ENCODE results near the gene RHBDF2.

The RHBDF2 gene

DNA sequence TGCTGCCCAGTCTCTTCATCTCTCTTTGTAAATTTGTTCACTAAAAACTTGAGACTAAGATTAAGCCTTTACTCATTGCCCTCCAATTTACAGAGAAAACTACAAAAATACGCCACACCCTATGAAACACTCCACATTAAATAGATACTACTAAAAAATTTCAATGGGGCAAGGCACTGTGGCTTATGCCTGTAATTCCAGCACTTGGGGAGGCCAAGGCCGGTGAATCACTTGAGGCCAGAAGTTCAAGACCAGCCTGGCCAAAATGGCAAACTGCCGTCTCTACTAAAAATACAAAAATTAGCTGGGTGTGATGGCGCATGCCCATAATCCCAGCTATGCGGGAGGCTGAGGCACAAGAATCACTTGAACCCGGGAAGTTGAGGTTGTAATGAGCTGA is 52.1 kb downstream of the RHBDF2 start:
- Histone ChIP-seq H3K36me3 (no peaks in the 10 kb centered on the region), H3K27me3 (peaks cover 10% of the 10 kb centered on the region), H3K4me3 (ENCODE audit: low read depth in 1 of 2, low read length in 1 of 2) (no peak overlapping the region), H3K9me3 (no peaks in the 10 kb centered on the region), H3K4me1 (ENCODE audit: control insufficient read depth in 1 of 2, insufficient read depth in 1 of 2, low read depth in 1 of 2, low read length in 1 of 2) (peaks cover 17 to 26% of the 10 kb centered on the region in 2 experiments), H3K27ac (no peak overlapping the region)
- TF ChIP-seq, protein P1, sequence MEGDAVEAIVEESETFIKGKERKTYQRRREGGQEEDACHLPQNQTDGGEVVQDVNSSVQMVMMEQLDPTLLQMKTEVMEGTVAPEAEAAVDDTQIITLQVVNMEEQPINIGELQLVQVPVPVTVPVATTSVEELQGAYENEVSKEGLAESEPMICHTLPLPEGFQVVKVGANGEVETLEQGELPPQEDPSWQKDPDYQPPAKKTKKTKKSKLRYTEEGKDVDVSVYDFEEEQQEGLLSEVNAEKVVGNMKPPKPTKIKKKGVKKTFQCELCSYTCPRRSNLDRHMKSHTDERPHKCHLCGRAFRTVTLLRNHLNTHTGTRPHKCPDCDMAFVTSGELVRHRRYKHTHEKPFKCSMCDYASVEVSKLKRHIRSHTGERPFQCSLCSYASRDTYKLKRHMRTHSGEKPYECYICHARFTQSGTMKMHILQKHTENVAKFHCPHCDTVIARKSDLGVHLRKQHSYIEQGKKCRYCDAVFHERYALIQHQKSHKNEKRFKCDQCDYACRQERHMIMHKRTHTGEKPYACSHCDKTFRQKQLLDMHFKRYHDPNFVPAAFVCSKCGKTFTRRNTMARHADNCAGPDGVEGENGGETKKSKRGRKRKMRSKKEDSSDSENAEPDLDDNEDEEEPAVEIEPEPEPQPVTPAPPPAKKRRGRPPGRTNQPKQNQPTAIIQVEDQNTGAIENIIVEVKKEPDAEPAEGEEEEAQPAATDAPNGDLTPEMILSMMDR (IDR thresholded peaks at IDR 0.05), result no peak

DNA sequence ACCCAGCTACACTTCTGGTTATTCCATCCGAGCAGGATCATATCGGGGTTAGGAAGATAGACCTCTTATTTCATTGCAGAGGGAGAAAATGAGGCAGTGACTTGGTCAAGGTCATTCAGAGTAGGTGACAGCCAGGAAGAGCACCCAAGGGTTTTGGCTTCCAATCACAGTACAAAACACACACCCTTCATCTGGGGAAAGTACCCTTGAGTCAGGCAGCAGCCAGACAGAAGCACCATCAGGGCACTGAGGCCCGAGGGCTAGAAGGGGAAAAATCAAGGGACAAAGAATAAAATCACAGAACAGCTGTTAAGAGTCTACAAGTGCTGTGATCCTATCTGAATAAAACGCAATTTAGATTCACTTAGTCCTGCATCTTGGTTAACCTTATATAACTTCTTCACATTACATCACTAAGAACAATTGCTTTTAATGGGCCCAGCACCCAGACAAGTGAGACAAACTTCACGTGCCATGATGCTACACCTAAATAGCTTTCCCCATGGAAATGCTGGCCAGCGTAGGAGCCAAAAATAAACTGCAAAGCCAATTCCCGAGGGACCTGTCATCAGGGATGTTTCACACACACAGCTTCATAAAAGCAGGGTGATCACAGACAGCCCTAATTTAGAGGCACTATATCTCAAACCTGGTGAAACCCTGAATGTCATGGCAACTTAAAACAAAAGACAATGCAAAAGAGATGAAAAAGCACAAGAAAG is 53.1 kb downstream of the RHBDF2 start:
- Histone ChIP-seq H3K27me3 (peaks cover 10% of the 10 kb centered on the region), H3K27ac (no peak overlapping the region), H3K4me1 (ENCODE audit: control insufficient read depth in 1 of 2, insufficient read depth in 1 of 2, low read depth in 1 of 2, low read length in 1 of 2) (peaks cover 27 to 30% of the 10 kb centered on the region in 2 experiments), H3K36me3 (no peaks in the 10 kb centered on the region), H3K9me3 (no peaks in the 10 kb centered on the region), H3K4me3 (ENCODE audit: low read depth in 1 of 2, low read length in 1 of 2) (no peak overlapping the region)
- TF ChIP-seq, protein P1 (IDR thresholded peaks at IDR 0.05), result no peak

GRCh38 chr17:76446449-76447231 is 54.6 kb downstream of the RHBDF2 start:
- Histone ChIP-seq H3K27me3 (peaks cover 2% of the 10 kb centered on the region), H3K4me1 (ENCODE audit: control insufficient read depth in 1 of 2, insufficient read depth in 1 of 2, low read depth in 1 of 2, low read length in 1 of 2) (peaks cover 32 to 35% of the 10 kb centered on the region in 2 experiments), H3K4me3 (ENCODE audit: low read depth in 1 of 2, low read length in 1 of 2) (no peak overlapping the region), H3K9me3 (no peaks in the 10 kb centered on the region), H3K36me3 (no peaks in the 10 kb centered on the region), H3K27ac (no peak overlapping the region)
- TF ChIP-seq, protein P1 (IDR thresholded peaks at IDR 0.05), result no peak

- TF ChIP-seq, protein P1 (IDR thresholded peaks at IDR 0.05), result no peak
- H3K27me3 ChIP-seq, result no peaks in the 10 kb centered on the region
- H3K36me3 ChIP-seq, result no peaks in the 10 kb centered on the region
- H3K4me3 ChIP-seq (ENCODE audit: low read depth in 1 of 2, low read length in 1 of 2), result no peak overlapping the region
- no peaks in the 10 kb centered on the region for H3K9me3 ChIP-seq
- no peak overlapping the region for H3K27ac ChIP-seq
- peaks cover 36 to 42% of the 10 kb centered on the region in 2 experiments for H3K4me1 ChIP-seq (ENCODE audit: control insufficient read depth in 1 of 2, insufficient read depth in 1 of 2, low read depth in 1 of 2, low read length in 1 of 2)
Observed at GRCh38 chr17:76445697-76446448, 55.4 kb downstream of the RHBDF2 start.

- Histone ChIP-seq H3K4me3 (ENCODE audit: low read depth in 1 of 2, low read length in 1 of 2) (no peak overlapping the region), H3K27ac (no peak overlapping the region), H3K4me1 (ENCODE audit: control insufficient read depth in 1 of 2, insufficient read depth in 1 of 2, low read depth in 1 of 2, low read length in 1 of 2) (peaks cover 36 to 43% of the 10 kb centered on the region in 2 experiments), H3K36me3 (no peaks in the 10 kb centered on the region), H3K27me3 (no peaks in the 10 kb centered on the region), H3K9me3 (no peaks in the 10 kb centered on the region)
- TF ChIP-seq, protein P1 (IDR thresholded peaks at IDR 0.05), result no peak
Observed at GRCh38 chr17:76444518-76445311, 56.5 kb downstream of the RHBDF2 start.
